Panc1 (cell line): ENCODE measurements around the gene PPP1R3D. TPM values are rescaled to one million over a fixed set of nuclear protein-coding genes. Genes with fewer than 3 reads are reported as not detected.

ENCODE experiments used
- ATAC-seq: fragments of 200-7000 bp; cut with Tn5 transposase; 2 replicates; pipeline ENCODE4 v1.9.1; 2020; ENCODE audit warnings: mild to moderate bottlenecking, moderate library complexity
- BruUV-seq: library from RNA; stranded (reverse); fragments of 400-500 nt; replicated peaks from 2 replicates; lab custom pipeline; 2021; lab: Mats Ljungman, UMichigan
- CTCF ChIA-PET: fragments of 300-600 bp; sonication (Branson Sonifier 250); formaldehyde crosslinking; loops from one replicate; lab custom pipeline; 2022; ENCODE audit warnings: antibody characterized with exemption; lab: Charles Lee
- POLR2A ChIA-PET: fragments of 300-600 bp; sonication (Branson Sonifier 250); formaldehyde crosslinking; loops from one replicate; lab custom pipeline; 2022; ENCODE audit warnings: antibody characterized with exemption; lab: Charles Lee
- DNase-seq: peaks from one replicate; pipeline ENCODE4 v3.0.0-alpha.2; 2010; ENCODE audit warnings: low read depth, low spot score
- H3K27ac ChIP-seq: 2 replicates; pipeline ENCODE4 v1.5.1; 2011; ENCODE audit warnings: mild to moderate bottlenecking, low read length, inconsistent platforms
- H3K27me3 ChIP-seq: fragments of 200-500 bp; sonication (Bioruptor generic); 2 replicates; pipeline ENCODE4 v1.6.0; 2014; ENCODE audit warnings: low read length, inconsistent platforms; ENCODE audit not compliant: control insufficient read depth, insufficient read depth
- H3K36me3 ChIP-seq: fragments of 200-500 bp; sonication (Bioruptor generic); 2 replicates; pipeline ENCODE4 v1.5.1; 2014; ENCODE audit warnings: inconsistent platforms, mild to moderate bottlenecking, low read length, moderate library complexity; ENCODE audit not compliant: control insufficient read depth, insufficient read depth
- H3K4me1 ChIP-seq: 2 replicates; pipeline ENCODE4 v1.5.1; 2011; ENCODE audit warnings: inconsistent platforms, mild to moderate bottlenecking, low read length, moderate library complexity; ENCODE audit not compliant: control insufficient read depth, insufficient read depth
- H3K4me3 ChIP-seq, 2 experiments: 2 replicates each; pipeline ENCODE4 v1.5.1; 2011 to 2012; ENCODE audit warnings: low read depth in 2 of 2, low read length in 2 of 2, mild to moderate bottlenecking in 2 of 2, inconsistent platforms in 1 of 2, moderate library complexity in 1 of 2
- H3K9me3 ChIP-seq: fragments of 200-500 bp; sonication (Bioruptor generic); 2 replicates; pipeline ENCODE4 v1.5.1; 2014; ENCODE audit warnings: low read depth, mild to moderate bottlenecking, inconsistent platforms, low read length, moderate library complexity; ENCODE audit not compliant: control insufficient read depth, insufficient read depth
- POLR2AphosphoS5 ChIP-seq: IDR thresholded peaks from 2 replicates; pipeline ENCODE4 v1.6.1; 2012; ENCODE audit warnings: mild to moderate bottlenecking, low read depth, low read length, moderate library complexity
- REST ChIP-seq, 2 experiments: IDR thresholded peaks; 2 replicates each; pipeline ENCODE4 v1.6.1; 2011 to 2012; ENCODE audit warnings: low read depth in 2 of 2, control low read depth in 1 of 2, low read length in 1 of 2, mild to moderate bottlenecking in 1 of 2, moderate library complexity in 1 of 2; ENCODE audit not compliant: insufficient read depth in 1 of 2
- SIN3A ChIP-seq: IDR thresholded peaks from 2 replicates; pipeline ENCODE4 v1.6.1; 2012; ENCODE audit warnings: low read depth, mild to moderate bottlenecking, low read length, moderate library complexity, borderline replicate concordance; ENCODE audit not compliant: insufficient read depth
- TCF7L2 ChIP-seq: IDR thresholded peaks from 2 replicates; pipeline ENCODE4 v1.6.1; 2011; ENCODE audit warnings: mild to moderate bottlenecking, low read depth, low read length, inconsistent platforms
- in situ Hi-C: cut with HindIII; loops from 2 replicates; pipeline ENCODE4 v1.10.0; 2016; ENCODE audit warnings: low sequenced_read_pairs, low pct_unique_long_range_greater_than_20kb
- intact Hi-C: fragments of 100-400 bp; cut with micrococcal nuclease; formaldehyde crosslinking; loops from one replicate; pipeline ENCODE4 v1.10.0; 2022; ENCODE audit not compliant: unreplicated experiment
- total RNA-seq: library from RNA; stranded (reverse); gene quantifications from one replicate; pipeline ENCODE4 v1.2.1, GENCODE V29; 2021; ENCODE audit not compliant: unreplicated experiment
- TF ChIP-seq, protein P1 (sequence below): fragments of 450-650 bp; IDR thresholded peaks from 2 replicates; pipeline ENCODE4 v1.5.1; 2017; ENCODE audit warnings: mild to moderate bottlenecking

PPP1R3D gene
- total RNA-seq, 1 experiment from 2014 or later: 7.9 TPM

DNA sequence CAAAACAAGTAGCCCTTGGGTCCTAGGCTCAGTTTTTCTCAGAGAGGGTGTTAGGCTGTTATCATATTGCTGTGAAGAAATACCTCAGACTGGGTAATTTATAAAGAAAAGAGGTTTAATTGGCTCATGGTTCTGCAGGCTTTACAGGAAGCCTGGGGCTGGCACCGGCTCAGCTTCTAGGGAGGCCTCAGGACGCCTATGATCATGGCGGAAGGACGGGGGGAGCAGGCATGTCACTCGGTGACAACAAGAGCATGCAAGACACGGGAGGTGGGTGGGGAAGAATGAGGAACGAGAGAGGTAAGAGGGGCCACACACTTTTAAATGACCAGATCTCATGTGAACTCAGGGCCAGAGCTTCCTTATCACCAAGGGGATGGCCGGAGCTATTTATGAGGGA lies 45.1 kb upstream of the PPP1R3D start:
- Histone ChIP-seq H3K4me3 (no peak overlapping the region), H3K36me3 (no peaks in the 10 kb centered on the region), H3K27ac (no peak overlapping the region), H3K4me1 (no peaks in the 10 kb centered on the region), H3K9me3 (no peaks in the 10 kb centered on the region), H3K27me3 (no peaks in the 10 kb centered on the region)
- no TSS peak for BruUV-seq
- POLR2A ChIA-PET: no interaction called here
- CTCF ChIA-PET: no interaction called here
- ATAC-seq: no peak
- TF ChIP-seq, protein P1, sequence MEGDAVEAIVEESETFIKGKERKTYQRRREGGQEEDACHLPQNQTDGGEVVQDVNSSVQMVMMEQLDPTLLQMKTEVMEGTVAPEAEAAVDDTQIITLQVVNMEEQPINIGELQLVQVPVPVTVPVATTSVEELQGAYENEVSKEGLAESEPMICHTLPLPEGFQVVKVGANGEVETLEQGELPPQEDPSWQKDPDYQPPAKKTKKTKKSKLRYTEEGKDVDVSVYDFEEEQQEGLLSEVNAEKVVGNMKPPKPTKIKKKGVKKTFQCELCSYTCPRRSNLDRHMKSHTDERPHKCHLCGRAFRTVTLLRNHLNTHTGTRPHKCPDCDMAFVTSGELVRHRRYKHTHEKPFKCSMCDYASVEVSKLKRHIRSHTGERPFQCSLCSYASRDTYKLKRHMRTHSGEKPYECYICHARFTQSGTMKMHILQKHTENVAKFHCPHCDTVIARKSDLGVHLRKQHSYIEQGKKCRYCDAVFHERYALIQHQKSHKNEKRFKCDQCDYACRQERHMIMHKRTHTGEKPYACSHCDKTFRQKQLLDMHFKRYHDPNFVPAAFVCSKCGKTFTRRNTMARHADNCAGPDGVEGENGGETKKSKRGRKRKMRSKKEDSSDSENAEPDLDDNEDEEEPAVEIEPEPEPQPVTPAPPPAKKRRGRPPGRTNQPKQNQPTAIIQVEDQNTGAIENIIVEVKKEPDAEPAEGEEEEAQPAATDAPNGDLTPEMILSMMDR: no peak
- TF ChIP-seq REST (IDR thresholded peaks at IDR 0.05; ENCODE audit: insufficient read depth in 1 of 2, low read depth in 2 of 2, low read length in 1 of 2): no peak
- TF ChIP-seq TCF7L2: no peak
- TF ChIP-seq SIN3A: no peak
- TF ChIP-seq POLR2AphosphoS5: no peak
- intact Hi-C loops (no loop called here), in situ Hi-C loops (no loop called here)
- DNase-seq: no peak

DNA sequence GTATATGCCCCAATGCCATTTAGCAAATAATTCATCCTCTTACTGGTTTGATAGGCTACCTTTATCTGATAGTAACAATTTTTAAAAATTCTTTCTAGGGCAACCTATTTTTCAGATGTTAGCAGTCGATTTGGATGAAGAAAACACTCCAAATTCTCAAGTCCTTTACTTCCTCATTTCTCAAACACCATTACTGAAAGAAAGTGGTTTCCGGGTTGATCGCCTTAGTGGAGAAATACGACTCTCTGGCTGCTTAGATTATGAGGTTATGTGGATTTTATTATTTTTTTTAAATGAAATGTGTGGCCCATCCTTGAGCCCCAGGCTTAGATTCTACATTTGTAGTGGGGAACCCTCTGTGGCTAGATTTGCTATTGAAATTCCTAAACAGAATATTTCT lies 44.4 kb upstream of the PPP1R3D start:
- POLR2A ChIA-PET: no interaction called here
- ATAC-seq: no peak
- no peak for TF ChIP-seq REST (IDR thresholded peaks at IDR 0.05; ENCODE audit: insufficient read depth in 1 of 2, low read depth in 2 of 2, low read length in 1 of 2)
- TF ChIP-seq TCF7L2: no peak
- TF ChIP-seq, protein P1: no peak
- TF ChIP-seq SIN3A: no peak
- no peak for TF ChIP-seq POLR2AphosphoS5
- DNase-seq: no peak
- BruUV-seq: no TSS peak
- CTCF ChIA-PET: no interaction called here
- H3K27me3 ChIP-seq: no peaks in the 10 kb centered on the region
- no peak overlapping the region for H3K27ac ChIP-seq
- H3K4me3 ChIP-seq: no peak overlapping the region
- in situ Hi-C loops: no loop called here
- H3K36me3 ChIP-seq: no peaks in the 10 kb centered on the region
- intact Hi-C loops: no loop called here
- no peaks in the 10 kb centered on the region for H3K4me1 ChIP-seq
- no peaks in the 10 kb centered on the region for H3K9me3 ChIP-seq
